ENCODE measurements around the gene ACVR2B. TPM values are rescaled to one million over a fixed set of nuclear protein-coding genes. Genes with fewer than 3 reads are reported as not detected.

ACVR2B gene
- total RNA-seq, 2 experiments from 2014 or later: 7.2 to 7.8 TPM

DNA sequence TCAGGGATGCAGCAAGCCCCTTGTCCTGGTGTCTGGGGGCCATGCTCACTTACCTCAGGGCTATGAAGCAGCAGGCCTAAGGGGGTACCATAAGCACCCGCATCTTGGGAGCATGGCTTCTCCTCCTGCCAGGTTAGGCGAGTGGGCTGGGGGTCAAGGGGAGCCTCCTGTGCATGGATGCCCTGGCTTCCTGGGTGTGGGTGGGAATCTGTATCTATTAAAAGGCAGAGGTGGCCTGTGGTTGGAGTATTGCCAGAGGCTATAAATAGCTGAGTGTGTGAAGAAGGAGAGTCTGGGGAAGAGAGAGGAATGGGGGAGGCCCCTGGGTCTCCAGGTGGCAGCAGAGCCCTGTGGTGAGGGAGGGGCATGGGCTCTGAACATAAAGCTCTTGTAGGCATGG is 19.5 kb downstream of the ACVR2B start:
- peaks cover 3% of the 10 kb centered on the region; the same call in 1 of the 2 replicates for H4K20me1 ChIP-seq (ENCODE audit: insufficient read depth, low read length)
- no peaks in the 10 kb centered on the region for H3K79me2 ChIP-seq (ENCODE audit: insufficient read depth, low read depth, low read length)
- H3K9me3 ChIP-seq (ENCODE audit: low read length): peaks cover 24% of the 10 kb centered on the region; the same call in 1 of the 2 replicates
- H3K36me3 ChIP-seq (ENCODE audit: insufficient read depth, low read length): no peaks in the 10 kb centered on the region
- intact Hi-C loops (cut with micrococcal nuclease; ENCODE audit: unreplicated experiment): no loop called here
- no peak overlapping the region for H3K4me2 ChIP-seq (ENCODE audit: low read length)
- CTCF ChIA-PET (ENCODE audit: unreplicated experiment): no interaction called here
- no peak for DNase-seq (ENCODE audit: low spot score)
- no peaks in the 10 kb centered on the region for H3K9me2 ChIP-seq (ENCODE audit: insufficient read depth, low read length)
- no TSS peak for BruUV-seq (replicated peaks)
- no peak for TF ChIP-seq CTCF (conservative IDR thresholded peaks at IDR 0.05; ENCODE audit: low read length)
- TF ChIP-seq EZH2phosphoT487 (IDR thresholded peaks at IDR 0.05; ENCODE audit: borderline replicate concordance, low read depth, low read length): no peak
- no peak overlapping the region for H3K27ac ChIP-seq (ENCODE audit: low read depth, low read length, poor library complexity, severe bottlenecking)
- H3K4me1 ChIP-seq (ENCODE audit: insufficient read depth, low read length, poor library complexity, severe bottlenecking): no peaks in the 10 kb centered on the region
- no peak overlapping the region for H3K4me3 ChIP-seq (ENCODE audit: low read depth, low read length, poor library complexity, severe bottlenecking)
- POLR2A ChIA-PET: no interaction called here
- no peak overlapping the region for H2AFZ ChIP-seq (ENCODE audit: low read length)

DNA sequence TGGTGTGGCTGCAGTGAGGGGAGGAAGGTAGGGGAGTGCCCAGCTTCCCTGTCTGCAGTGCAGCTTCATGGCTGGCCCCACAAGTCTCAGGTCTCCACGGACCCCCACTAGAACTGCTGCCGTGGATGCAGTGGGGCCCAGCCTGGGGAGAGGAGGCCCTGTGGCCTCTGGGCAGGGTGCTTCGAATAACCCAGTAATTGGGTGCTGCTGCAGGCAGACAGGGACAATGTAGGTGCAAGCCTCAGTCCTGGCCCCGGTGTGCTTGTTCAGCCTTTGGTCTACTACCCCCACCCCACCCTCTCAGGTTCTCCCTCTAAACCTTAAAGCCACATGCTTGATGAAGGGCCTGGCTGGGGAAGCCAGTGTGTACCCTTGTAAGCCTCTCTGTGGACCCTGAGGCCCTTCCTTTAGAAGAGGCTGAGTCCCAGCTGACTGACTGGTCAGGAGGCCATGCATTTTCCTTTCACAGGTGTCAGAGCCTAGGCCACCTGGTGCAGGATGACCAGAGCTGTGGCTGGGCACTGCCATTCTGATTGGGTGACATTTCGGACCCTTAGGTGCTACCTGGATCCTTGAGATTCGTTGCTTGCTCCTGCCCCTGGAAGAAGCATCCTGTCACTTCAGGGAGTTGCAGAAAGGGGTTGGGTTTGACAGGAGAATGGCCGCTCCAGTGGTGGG is 21.4 kb downstream of the ACVR2B start:
- no peaks in the 10 kb centered on the region; the same call in 1 of the 2 replicates for H3K36me3 ChIP-seq (ENCODE audit: insufficient read depth, low read length)
- no peaks in the 10 kb centered on the region for H3K9me2 ChIP-seq (ENCODE audit: insufficient read depth, low read length)
- H3K79me2 ChIP-seq (ENCODE audit: insufficient read depth, low read depth, low read length): no peaks in the 10 kb centered on the region
- H3K27ac ChIP-seq (ENCODE audit: low read depth, low read length, poor library complexity, severe bottlenecking): no peak overlapping the region
- TF ChIP-seq EZH2phosphoT487 (IDR thresholded peaks at IDR 0.05; ENCODE audit: borderline replicate concordance, low read depth, low read length) (no peak), CTCF (conservative IDR thresholded peaks at IDR 0.05; ENCODE audit: low read length) (no peak)
- DNase-seq (ENCODE audit: low spot score): no peak
- intact Hi-C loops (cut with micrococcal nuclease; ENCODE audit: unreplicated experiment): no loop called here
- no peak overlapping the region for H3K4me2 ChIP-seq (ENCODE audit: low read length)
- H3K4me3 ChIP-seq (ENCODE audit: low read depth, low read length, poor library complexity, severe bottlenecking): no peak overlapping the region
- H3K9me3 ChIP-seq (ENCODE audit: low read length): peaks cover 8% of the 10 kb centered on the region; the same call in 1 of the 2 replicates
- POLR2A ChIA-PET: no interaction called here
- no peaks in the 10 kb centered on the region for H3K4me1 ChIP-seq (ENCODE audit: insufficient read depth, low read length, poor library complexity, severe bottlenecking)
- CTCF ChIA-PET (ENCODE audit: unreplicated experiment): no interaction called here
- peaks cover 3% of the 10 kb centered on the region; the same call in 1 of the 2 replicates for H4K20me1 ChIP-seq (ENCODE audit: insufficient read depth, low read length)
- no peak overlapping the region for H2AFZ ChIP-seq (ENCODE audit: low read length)
- BruUV-seq (replicated peaks): no TSS peak

GRCh38 chr3:38475716-38476115 is 22.0 kb downstream of the ACVR2B start:
- Histone ChIP-seq H3K9me3 (ENCODE audit: low read length) (peaks cover 1% of the 10 kb centered on the region; the same call in 1 of the 2 replicates), H3K4me1 (ENCODE audit: insufficient read depth, low read length, poor library complexity, severe bottlenecking) (no peaks in the 10 kb centered on the region), H2AFZ (ENCODE audit: low read length) (no peak overlapping the region), H3K79me2 (ENCODE audit: insufficient read depth, low read depth, low read length) (no peaks in the 10 kb centered on the region), H4K20me1 (ENCODE audit: insufficient read depth, low read length) (peaks cover 3% of the 10 kb centered on the region; the same call in 1 of the 2 replicates), H3K27ac (ENCODE audit: low read depth, low read length, poor library complexity, severe bottlenecking) (no peak overlapping the region), H3K4me2 (ENCODE audit: low read length) (no peak overlapping the region), H3K36me3 (ENCODE audit: insufficient read depth, low read length) (peaks cover 5% of the 10 kb centered on the region; the same call in 1 of the 2 replicates), H3K4me3 (ENCODE audit: low read depth, low read length, poor library complexity, severe bottlenecking) (no peak overlapping the region), H3K9me2 (ENCODE audit: insufficient read depth, low read length) (no peaks in the 10 kb centered on the region)
- CTCF ChIA-PET (ENCODE audit: unreplicated experiment): no interaction called here
- no TSS peak for BruUV-seq (replicated peaks)
- intact Hi-C loops (cut with micrococcal nuclease; ENCODE audit: unreplicated experiment): no loop called here
- POLR2A ChIA-PET: no interaction called here
- DNase-seq (ENCODE audit: low spot score): no peak
- TF ChIP-seq EZH2phosphoT487 (IDR thresholded peaks at IDR 0.05; ENCODE audit: borderline replicate concordance, low read depth, low read length) (no peak), CTCF (conservative IDR thresholded peaks at IDR 0.05; ENCODE audit: low read length) (no peak)
